IMR-90 (cell line): ENCODE results near the gene MAEA. TPM values are rescaled to one million over a fixed set of nuclear protein-coding genes. Genes with fewer than 3 reads are reported as not detected.

Experiments
- ATAC-seq: fragments of 200-7000 bp; cut with Tn5 transposase; 2 replicates; pipeline ENCODE4 v1.9.1; 2020; ENCODE audit warnings: low read depth, mild to moderate bottlenecking, moderate library complexity
- BruUV-seq: library from RNA; stranded (reverse); fragments of 400-500 nt; replicated peaks from 2 replicates; lab custom pipeline; 2021; lab: Mats Ljungman, UMichigan
- CTCF ChIA-PET: fragments of 300-600 bp; formaldehyde crosslinking; extraction: SDS; loops from one replicate; lab custom pipeline; 2021; ENCODE audit warnings: antibody characterized with exemption; lab: Yijun Ruan, JAX
- POLR2A ChIA-PET: fragments of 300-600 bp; sonication (Branson Sonifier 250); formaldehyde crosslinking; loops from one replicate; lab custom pipeline; 2022; ENCODE audit warnings: antibody characterized with exemption; ENCODE audit not compliant: unreplicated experiment; lab: Charles Lee
- DNase-seq: peaks from one replicate; pipeline ENCODE4 v3.0.0; 2013
- H2AFZ ChIP-seq: replicated peaks from 2 replicates; pipeline ENCODE3; 2013; ENCODE audit warnings: low read length, mild to moderate bottlenecking; ENCODE audit not compliant: poor library complexity
- H2AK5ac ChIP-seq: 2 replicates; pipeline ENCODE4 v1.6.1; 2013; ENCODE audit warnings: low read depth, low read length, inconsistent platforms
- H2AK9ac ChIP-seq: replicated peaks from 2 replicates; pipeline ENCODE3; 2013; ENCODE audit warnings: mild to moderate bottlenecking, low read depth, low read length, moderate library complexity; ENCODE audit not compliant: poor library complexity
- H2BK120ac ChIP-seq: 2 replicates; pipeline ENCODE4 v1.6.1; 2013; ENCODE audit warnings: low read depth, low read length, inconsistent platforms
- H2BK15ac ChIP-seq: 3 replicates; pipeline ENCODE4 v1.6.1; 2013; ENCODE audit warnings: low read depth, low read length, inconsistent platforms
- H2BK20ac ChIP-seq: 2 replicates; pipeline ENCODE4 v1.6.1; 2013; ENCODE audit warnings: low read depth, mild to moderate bottlenecking, inconsistent platforms, low read length, moderate library complexity
- H2BK5ac ChIP-seq: 2 replicates; pipeline ENCODE4 v1.6.1; 2013; ENCODE audit warnings: mild to moderate bottlenecking, low read depth, low read length, inconsistent platforms; ENCODE audit not compliant: poor library complexity, severe bottlenecking
- H3K14ac ChIP-seq: replicated peaks from 2 replicates; pipeline ENCODE4 v1.6.1; 2013; ENCODE audit warnings: low read depth, low read length, inconsistent platforms
- H3K18ac ChIP-seq: 2 replicates; pipeline ENCODE4 v1.6.1; 2013; ENCODE audit warnings: low read depth, low read length, control low read depth
- H3K23ac ChIP-seq: 2 replicates; pipeline ENCODE4 v1.6.1; 2013; ENCODE audit warnings: low read depth, low read length, inconsistent platforms
- H3K27ac ChIP-seq: 2 replicates; pipeline ENCODE4 v1.5.1; 2013; ENCODE audit warnings: mild to moderate bottlenecking, control low read depth, low read length; ENCODE audit not compliant: insufficient read depth
- H3K27me3 ChIP-seq: 2 replicates; pipeline ENCODE4 v1.6.1; 2013; ENCODE audit warnings: low read length; ENCODE audit not compliant: control insufficient read depth, insufficient read depth
- H3K36me3 ChIP-seq: 2 replicates; pipeline ENCODE4 v1.6.1; 2013; ENCODE audit warnings: low read length, mixed read lengths; ENCODE audit not compliant: control insufficient read depth, insufficient read depth
- H3K4ac ChIP-seq: 2 replicates; pipeline ENCODE4 v1.6.1; 2013; ENCODE audit warnings: low read depth, low read length, inconsistent platforms
- H3K4me1 ChIP-seq: 2 replicates; pipeline ENCODE4 v1.6.1; 2013; ENCODE audit warnings: low read length, mixed read lengths; ENCODE audit not compliant: control insufficient read depth, insufficient read depth
- H3K4me2 ChIP-seq: 2 replicates; pipeline ENCODE4 v1.6.1; 2013; ENCODE audit warnings: low read depth, mild to moderate bottlenecking, control low read depth, low read length, moderate library complexity
- H3K4me3 ChIP-seq: 2 replicates; pipeline ENCODE4 v1.5.1; 2013; ENCODE audit warnings: low read depth, mild to moderate bottlenecking, control low read depth, low read length, moderate library complexity; ENCODE audit not compliant: insufficient read depth
- H3K56ac ChIP-seq: 2 replicates; pipeline ENCODE4 v1.6.1; 2013; ENCODE audit warnings: low read length, inconsistent platforms; ENCODE audit not compliant: insufficient read depth; ENCODE audit errors: extremely low read depth
- H3K79me1 ChIP-seq, 2 experiments: 2 replicates each; pipeline ENCODE4 v1.6.1; 2013; ENCODE audit warnings: low read length in 2 of 2, inconsistent platforms in 1 of 2, low read depth in 1 of 2
- H3K9ac ChIP-seq: 2 replicates; pipeline ENCODE4 v1.6.1; 2013; ENCODE audit warnings: low read depth, low read length, control low read depth
- H3K9me1 ChIP-seq: 2 replicates; pipeline ENCODE4 v1.6.1; 2013; ENCODE audit warnings: low read length, inconsistent platforms; ENCODE audit not compliant: insufficient read depth
- H3K9me3 ChIP-seq: 2 replicates; pipeline ENCODE4 v1.6.1; 2013; ENCODE audit warnings: low read length; ENCODE audit not compliant: control insufficient read depth, insufficient read depth
- H4K20me1 ChIP-seq: 2 replicates; pipeline ENCODE4 v1.6.1; 2013; ENCODE audit warnings: low read length, inconsistent platforms; ENCODE audit not compliant: insufficient read depth
- H4K5ac ChIP-seq: 2 replicates; pipeline ENCODE4 v1.6.1; 2013; ENCODE audit warnings: mild to moderate bottlenecking, low read depth, low read length, control low read depth
- H4K8ac ChIP-seq, 2 experiments: 2 replicates each; pipeline ENCODE4 v1.6.1; 2013; ENCODE audit warnings: low read depth in 2 of 2, low read length in 2 of 2, control low read depth in 1 of 2, inconsistent platforms in 1 of 2
- H4K91ac ChIP-seq: 2 replicates; pipeline ENCODE4 v1.6.1; 2013; ENCODE audit warnings: low read depth, low read length, inconsistent platforms; ENCODE audit not compliant: insufficient read depth
- BHLHE40 ChIP-seq: fragments of 150-350 bp; IDR thresholded peaks from 2 replicates; pipeline ENCODE4 v1.6.1; 2016; ENCODE audit warnings: mild to moderate bottlenecking, low read depth, low read length
- CEBPB ChIP-seq: IDR thresholded peaks from 2 replicates; pipeline ENCODE4 v1.6.1; 2012; ENCODE audit warnings: low read depth, low read length, improper control_type of control experiment
- CHD1 ChIP-seq: IDR thresholded peaks from 2 replicates; pipeline ENCODE4 v1.6.1; 2012; ENCODE audit warnings: low read depth, low read length, improper control_type of control experiment
- FOS ChIP-seq: fragments of 150-350 bp; IDR thresholded peaks from 2 replicates; pipeline ENCODE4 v1.6.1; 2016; ENCODE audit warnings: low read depth, low read length
- MAFK ChIP-seq: IDR thresholded peaks from 2 replicates; pipeline ENCODE4 v1.6.1; 2012; ENCODE audit warnings: low read depth, low read length, improper control_type of control experiment
- MAZ ChIP-seq: IDR thresholded peaks from 2 replicates; pipeline ENCODE4 v1.6.1; 2012; ENCODE audit warnings: low read depth, mild to moderate bottlenecking, low read length, improper control_type of control experiment, moderate library complexity, borderline replicate concordance
- MXI1 ChIP-seq: IDR thresholded peaks from 2 replicates; pipeline ENCODE4 v1.6.1; 2012; ENCODE audit warnings: low read depth, mild to moderate bottlenecking, low read length, moderate library complexity, borderline replicate concordance
- NFE2L2 ChIP-seq: fragments of 150-350 bp; IDR thresholded peaks from 2 replicates; pipeline ENCODE4 v1.6.1; 2016; ENCODE audit warnings: low read depth, mild to moderate bottlenecking, low read length
- POLR2A ChIP-seq: IDR thresholded peaks from 2 replicates; pipeline ENCODE4 v1.6.1; 2012; ENCODE audit warnings: mild to moderate bottlenecking, low read depth, low read length
- RAD21 ChIP-seq: IDR thresholded peaks from 2 replicates; pipeline ENCODE4 v1.6.1; 2012; ENCODE audit warnings: low read length, improper control_type of control experiment
- RCOR1 ChIP-seq: IDR thresholded peaks from 2 replicates; pipeline ENCODE4 v1.6.1; 2012; ENCODE audit warnings: mild to moderate bottlenecking, low read length, improper control_type of control experiment; ENCODE audit not compliant: insufficient replicate concordance
- RFX5 ChIP-seq: IDR thresholded peaks from 2 replicates; pipeline ENCODE4 v1.8.0; 2012; ENCODE audit warnings: low read depth, mild to moderate bottlenecking, low read length, moderate library complexity
- SMC3 ChIP-seq: fragments of 150-350 bp; IDR thresholded peaks from 2 replicates; pipeline ENCODE4 v1.6.1; 2016; ENCODE audit warnings: low read depth, mild to moderate bottlenecking, antibody characterized with exemption, low read length, moderate library complexity
- WGBS, 2 experiments: methylation state at CpG; one replicate each; pipeline versions ENCODE4 v1.1.5 to v1.1.7; 2013; ENCODE audit warnings: missing lambda C conversion rate in 2 of 2; ENCODE audit not compliant: insufficient read length in 1 of 2; ENCODE audit errors: extremely low coverage in 2 of 2; 5-methylcytosine and 5-hydroxymethylcytosine counted together
- dilution Hi-C: fragments of 300-500 bp; cut with HindIII; formaldehyde crosslinking; loops from one replicate; pipeline ENCODE4 v1.14.3; 2018; ENCODE audit warnings: low sequenced_read_pairs; ENCODE audit not compliant: unreplicated experiment
- in situ Hi-C: fragments of 300-500 bp; cut with MboI; formaldehyde crosslinking; loops from 3 replicates; pipeline ENCODE4 v1.14.3; 2019; ENCODE audit warnings: low sequenced_read_pairs, inconsistent platforms, mixed read lengths
- intact Hi-C: fragments of 100-400 bp; cut with micrococcal nuclease; formaldehyde crosslinking; loops from 2 replicates; pipeline ENCODE4 v1.10.0; 2022
- polyA plus RNA-seq, 3 experiments: library from polyadenylated mRNA; depleted of rRNA; stranded (reverse); fragments of >200 nt; gene quantifications; 2 replicates each; pipeline ENCODE4 v1.2.3, GENCODE V29; 2012; ENCODE audit warnings: low replicate concordance in 1 of 3
- total RNA-seq: library from RNA; depleted of rRNA; stranded (reverse); fragments of >200 nt; gene quantifications from 2 replicates; pipeline ENCODE4 v1.2.3, GENCODE V29; 2012
- TF ChIP-seq, protein P1 (sequence below): fragments of 150-350 bp; IDR thresholded peaks from 2 replicates; pipeline ENCODE4 v1.6.1; 2016; ENCODE audit warnings: low read depth, mild to moderate bottlenecking, low read length, moderate library complexity, borderline replicate concordance
- TF ChIP-seq, protein P2 (sequence below): conservative IDR thresholded peaks from 2 replicates; pipeline ENCODE4 v1.5.1; 2012; ENCODE audit warnings: mild to moderate bottlenecking, low read depth, low read length, improper control_type of control experiment
- TF ChIP-seq, protein P3 (sequence below): fragments of 150-350 bp; IDR thresholded peaks from 2 replicates; pipeline ENCODE4 v1.6.1; 2017; ENCODE audit warnings: mild to moderate bottlenecking, antibody characterized with exemption, low read length, low read depth

MAEA gene
- total and polyA plus RNA-seq, 2 of the 4 experiments (the other 2 are of a cell fraction) = 61.5 to 108 TPM

DNA sequence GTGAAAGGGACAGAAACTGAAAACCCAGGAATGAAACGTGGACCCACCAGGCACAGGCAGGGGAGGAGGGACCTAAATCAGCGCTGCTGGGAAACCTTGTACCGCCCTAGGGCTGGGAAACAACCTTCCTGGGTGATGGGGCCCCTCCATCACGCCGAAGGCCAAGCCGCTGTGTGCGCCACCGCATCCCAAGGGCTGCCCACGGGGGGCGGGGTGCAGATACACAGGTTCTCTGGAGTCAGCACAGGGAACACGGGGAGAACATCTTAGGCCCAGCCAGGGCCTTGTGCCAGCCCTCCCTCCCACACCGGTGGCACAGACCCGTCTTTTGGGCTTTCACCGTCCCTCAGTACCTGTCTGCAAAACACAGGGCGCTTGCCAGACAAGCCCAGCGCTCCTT lies 70.3 kb downstream of the MAEA start:
- no peak overlapping the region for H3K14ac ChIP-seq
- H2AK5ac ChIP-seq = no peak overlapping the region
- no peak overlapping the region for H3K18ac ChIP-seq
- no peak overlapping the region for H2BK20ac ChIP-seq
- H2AFZ ChIP-seq = no peak overlapping the region
- H3K23ac ChIP-seq = no peak overlapping the region
- in situ Hi-C loops (loop anchor here (10.0 kb wide), 1 partner anchor 275 kb away; no protein-coding TSS in a partner anchor), intact Hi-C loops (loop anchor here (5.0 to 10.0 kb wide), 2 partner anchors 152 to 365 kb away; partner anchors contain the start of genes TACC3 and TMEM129), dilution Hi-C loops (no loop called here)
- ATAC-seq (no peak), DNase-seq (no peak)
- H2BK120ac ChIP-seq = no peak overlapping the region
- H3K56ac ChIP-seq = no peak overlapping the region
- POLR2A ChIA-PET = no interaction called here
- no peaks in the 10 kb centered on the region for H4K20me1 ChIP-seq
- WGBS, 2 experiments = 88% methylated on average over 11 of the region's 16 CpGs; no CpG with 5 or more reads in 1 of the 2 experiments
- no peak overlapping the region for H2AK9ac ChIP-seq
- H3K36me3 ChIP-seq = peaks cover 30% of the 10 kb centered on the region
- H4K8ac ChIP-seq = no peak overlapping the region
- no peak overlapping the region for H2BK5ac ChIP-seq
- no TSS peak for BruUV-seq
- no peak overlapping the region for H4K5ac ChIP-seq
- H3K4me3 ChIP-seq = no peak overlapping the region
- H3K9ac ChIP-seq = no peak overlapping the region
- H3K4me2 ChIP-seq = no peak overlapping the region
- TF ChIP-seq MAFK (no peak), CHD1 (no peak), MXI1 (no peak), BHLHE40 (no peak), RAD21 (no peak), CEBPB (no peak), RCOR1 (no peak), SMC3 (no peak), FOS (no peak), POLR2A (no peak), RFX5 (no peak), NFE2L2 (no peak), MAZ (no peak)
- TF ChIP-seq, protein P1, sequence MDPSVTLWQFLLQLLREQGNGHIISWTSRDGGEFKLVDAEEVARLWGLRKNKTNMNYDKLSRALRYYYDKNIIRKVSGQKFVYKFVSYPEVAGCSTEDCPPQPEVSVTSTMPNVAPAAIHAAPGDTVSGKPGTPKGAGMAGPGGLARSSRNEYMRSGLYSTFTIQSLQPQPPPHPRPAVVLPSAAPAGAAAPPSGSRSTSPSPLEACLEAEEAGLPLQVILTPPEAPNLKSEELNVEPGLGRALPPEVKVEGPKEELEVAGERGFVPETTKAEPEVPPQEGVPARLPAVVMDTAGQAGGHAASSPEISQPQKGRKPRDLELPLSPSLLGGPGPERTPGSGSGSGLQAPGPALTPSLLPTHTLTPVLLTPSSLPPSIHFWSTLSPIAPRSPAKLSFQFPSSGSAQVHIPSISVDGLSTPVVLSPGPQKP = no peak
- TF ChIP-seq, protein P2, sequence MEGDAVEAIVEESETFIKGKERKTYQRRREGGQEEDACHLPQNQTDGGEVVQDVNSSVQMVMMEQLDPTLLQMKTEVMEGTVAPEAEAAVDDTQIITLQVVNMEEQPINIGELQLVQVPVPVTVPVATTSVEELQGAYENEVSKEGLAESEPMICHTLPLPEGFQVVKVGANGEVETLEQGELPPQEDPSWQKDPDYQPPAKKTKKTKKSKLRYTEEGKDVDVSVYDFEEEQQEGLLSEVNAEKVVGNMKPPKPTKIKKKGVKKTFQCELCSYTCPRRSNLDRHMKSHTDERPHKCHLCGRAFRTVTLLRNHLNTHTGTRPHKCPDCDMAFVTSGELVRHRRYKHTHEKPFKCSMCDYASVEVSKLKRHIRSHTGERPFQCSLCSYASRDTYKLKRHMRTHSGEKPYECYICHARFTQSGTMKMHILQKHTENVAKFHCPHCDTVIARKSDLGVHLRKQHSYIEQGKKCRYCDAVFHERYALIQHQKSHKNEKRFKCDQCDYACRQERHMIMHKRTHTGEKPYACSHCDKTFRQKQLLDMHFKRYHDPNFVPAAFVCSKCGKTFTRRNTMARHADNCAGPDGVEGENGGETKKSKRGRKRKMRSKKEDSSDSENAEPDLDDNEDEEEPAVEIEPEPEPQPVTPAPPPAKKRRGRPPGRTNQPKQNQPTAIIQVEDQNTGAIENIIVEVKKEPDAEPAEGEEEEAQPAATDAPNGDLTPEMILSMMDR = no peak
- TF ChIP-seq, protein P3, sequence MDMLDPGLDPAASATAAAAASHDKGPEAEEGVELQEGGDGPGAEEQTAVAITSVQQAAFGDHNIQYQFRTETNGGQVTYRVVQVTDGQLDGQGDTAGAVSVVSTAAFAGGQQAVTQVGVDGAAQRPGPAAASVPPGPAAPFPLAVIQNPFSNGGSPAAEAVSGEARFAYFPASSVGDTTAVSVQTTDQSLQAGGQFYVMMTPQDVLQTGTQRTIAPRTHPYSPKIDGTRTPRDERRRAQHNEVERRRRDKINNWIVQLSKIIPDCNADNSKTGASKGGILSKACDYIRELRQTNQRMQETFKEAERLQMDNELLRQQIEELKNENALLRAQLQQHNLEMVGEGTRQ = no peak
- no peak overlapping the region for H4K91ac ChIP-seq
- no peak overlapping the region for H3K4ac ChIP-seq
- H3K9me3 ChIP-seq = no peaks in the 10 kb centered on the region
- H3K27me3 ChIP-seq = no peaks in the 10 kb centered on the region
- H3K27ac ChIP-seq = no peak overlapping the region
- CTCF ChIA-PET = interaction anchor here (0.7 kb wide), 1 partner anchor 69 kb away, joined by 3 read pairs; no protein-coding TSS in a partner anchor
- H2BK15ac ChIP-seq = no peak overlapping the region
- H3K4me1 ChIP-seq = 0 out of 2 replicates have a peak, but pooled peaks cover 2% of the 10 kb centered on the region
- H3K9me1 ChIP-seq = no peaks in the 10 kb centered on the region
- no peaks in the 10 kb centered on the region; a peak in 1 of 4 replicates for H3K79me1 ChIP-seq
